ENCODE results near the gene CUL7. TPM values are rescaled to one million over a fixed set of nuclear protein-coding genes. Genes with fewer than 3 reads are reported as not detected.

The CUL7 gene
- total and polyA plus RNA-seq, 2 donors (not counting 1 experiment from before 2014, with no cell fraction given), result 17.4 to 21.4 TPM

- peaks cover 12% of the 10 kb centered on the region for H3K4me1 Mint-ChIP-seq
- peak overlapping the region; percentile 45 for H3K9ac ChIP-seq (ENCODE audit: low read length)
- intact Hi-C loops (cut with micrococcal nuclease), result no loop called here
- ATAC-seq (ENCODE audit: low read depth) (no peak), DNase-seq (peak; percentile 49)
- peak overlapping the region; percentile 74 for H3K4me3 Mint-ChIP-seq
- peaks cover 30% of the 10 kb centered on the region for H3K27me3 Mint-ChIP-seq
- peaks cover 0 to 4% (median 0%) of the 10 kb centered on the region in 3 donors for H3K9me3 ChIP-seq (ENCODE audit: control extremely low read depth in 1 of 3, control insufficient read depth in 2 of 3, insufficient read depth in 1 of 3, low read length in 2 of 3)
- no peaks in the 10 kb centered on the region for H3K79me2 ChIP-seq (ENCODE audit: control insufficient read depth, insufficient read depth, low read length)
- 1% methylated on average over 71 of the region's 72 CpGs for WGBS (ENCODE audit: insufficient coverage)
- peaks cover 14 to 15% of the 10 kb centered on the region in 2 donors for H3K4me1 ChIP-seq (ENCODE audit: control insufficient read depth in 2 of 2, insufficient read depth in 2 of 2, low read length in 2 of 2)
- no peak for TF ChIP-seq CTCF (IDR thresholded peaks at IDR 0.05)
- no peak for TF ChIP-seq EZH2 (IDR thresholded peaks at IDR 0.05; ENCODE audit: borderline replicate concordance, insufficient read depth, low read depth, low read length, poor library complexity, severe bottlenecking)
- peak overlapping the region; percentile 87 for H3K4me2 ChIP-seq (replicated peaks; ENCODE audit: low read depth, low read length, poor library complexity, severe bottlenecking)
- ChIA-PET CTCF (interaction anchor here (0.6 to 1.0 kb wide), 2 partner anchors 66 to 1029 kb away, joined by 3 read pairs; no protein-coding TSS in a partner anchor), POLR2A (no interaction called here)
- H3K36me3 ChIP-seq (replicated peaks in 1 of 2; ENCODE audit: control extremely low read depth in 1 of 2, control insufficient read depth in 1 of 2, extremely low read depth in 1 of 2, insufficient read depth in 2 of 2, low read length in 1 of 2), result peaks cover 3% of the 10 kb centered on the region in 2 experiments
- H3K9me3 Mint-ChIP-seq (ENCODE audit: insufficient read depth), result no peaks in the 10 kb centered on the region
- H3K27ac ChIP-seq (ENCODE audit: low read length in 2 of 2), result no peak overlapping the region
- peak overlapping the region in 4 of 5 experiments; percentile 22 to 52 (median 42) for H3K4me3 ChIP-seq (ENCODE audit: control extremely low read depth in 1 of 5, extremely low read depth in 1 of 5, insufficient read depth in 1 of 5, low read depth in 2 of 5, low read length in 4 of 5)
- H3K27me3 ChIP-seq (replicated peaks in 1 of 4; ENCODE audit: control extremely low read depth in 1 of 4, control insufficient read depth in 3 of 4, insufficient read depth in 4 of 4, low read length in 3 of 4), result peaks cover 0 to 26% (median 10%) of the 10 kb centered on the region in 4 experiments
- H3K27ac Mint-ChIP-seq, result no peak overlapping the region
- H2AFZ ChIP-seq (ENCODE audit: insufficient read depth, low read depth, low read length, poor library complexity, severe bottlenecking), result peak overlapping the region; percentile 68
- no peaks in the 10 kb centered on the region for H4K20me1 ChIP-seq (ENCODE audit: control insufficient read depth, insufficient read depth, low read length, poor library complexity, severe bottlenecking)
Observed at GRCh38 chr6:43076464-43077332, 23.0 kb upstream of the CUL7 start.

All from B cell (primary cell).